GM23338 (cell line): ENCODE measurements around the gene SSH2.

ENCODE experiments used
- CREB1 ChIP-seq: fragments of 250-450 bp; sonication (Bioruptor Pico); IDR thresholded peaks from 2 replicates; pipeline ENCODE4 v1.5.0; 2020; ENCODE audit warnings: low read depth, mild to moderate bottlenecking, moderate library complexity
- CTCF ChIP-seq, 2 experiments: fragments of 200-600 bp in 1 of 2; sonication (generic) in 1 of 2; conservative IDR thresholded peaks; 2 replicates each; pipeline versions ENCODE4 v1.5.1 to v1.6.1; 2016 to 2017; ENCODE audit warnings: antibody characterized with exemption in 2 of 2, low read depth in 2 of 2, mild to moderate bottlenecking in 2 of 2, moderate library complexity in 1 of 2
- EZH2 ChIP-seq: fragments of 200-600 bp; sonication (generic); IDR thresholded peaks from one replicate; pipeline ENCODE4 v1.8.0; 2017; ENCODE audit warnings: antibody characterized with exemption, mild to moderate bottlenecking, low read depth; ENCODE audit not compliant: unreplicated experiment
- EZH2phosphoT487 ChIP-seq: fragments of 200-600 bp; sonication (generic); IDR thresholded peaks from one replicate; pipeline ENCODE4 v1.8.1; 2018; ENCODE audit warnings: antibody characterized with exemption; ENCODE audit not compliant: unreplicated experiment
- POLR2AphosphoS5 ChIP-seq: IDR thresholded peaks from 2 replicates; pipeline ENCODE4 v1.6.1; 2016; ENCODE audit warnings: antibody characterized with exemption, low read depth
- REST ChIP-seq: IDR thresholded peaks from one replicate; pipeline ENCODE4 v1.6.1; 2018; ENCODE audit warnings: antibody characterized with exemption; ENCODE audit not compliant: unreplicated experiment
- STAT1 ChIP-seq: IDR thresholded peaks from one replicate; pipeline ENCODE4 v1.6.1; 2016; ENCODE audit warnings: antibody characterized with exemption; ENCODE audit not compliant: unreplicated experiment
- ZNF114 ChIP-seq: fragments of 250-450 bp; sonication (Bioruptor Pico); IDR thresholded peaks from 2 replicates; pipeline ENCODE4 v1.5.0; 2020; ENCODE audit warnings: mild to moderate bottlenecking, moderate library complexity
- ZNF331 ChIP-seq: fragments of 250-450 bp; sonication (Bioruptor Pico); IDR thresholded peaks from 2 replicates; pipeline ENCODE4 v1.5.0; 2020; ENCODE audit warnings: low read depth, mild to moderate bottlenecking, moderate library complexity
- ZNF462 ChIP-seq: fragments of 250-450 bp; sonication (Bioruptor Pico); IDR thresholded peaks from 2 replicates; pipeline ENCODE4 v1.5.0; 2020; ENCODE audit warnings: mild to moderate bottlenecking, moderate library complexity

GRCh38 chr17:29698019-29698777 is 231.8 kb downstream of the SSH2 start:
- TF ChIP-seq CTCF (conservative IDR thresholded peaks at IDR 0.05; ENCODE audit: low read depth in 2 of 2) (no peak), EZH2 (no peak), ZNF462 (CRISPR knock-in tag) (no peak), REST (no peak), STAT1 (no peak), POLR2AphosphoS5 (no peak), CREB1 (CRISPR knock-in tag) (no peak), ZNF114 (CRISPR knock-in tag) (no peak), EZH2phosphoT487 (no peak), ZNF331 (no peak)
